GM18870 (cell line): Measurements from ENCODE around the gene ELFN2.

Source experiments
- ATAC-seq: cut with Tn5 transposase; IDR thresholded peaks from one replicate; pipeline ENCODE4 v1.9.1; 2021; ENCODE audit warnings: moderate library complexity; ENCODE audit not compliant: unreplicated experiment

Gene ELFN2

DNA sequence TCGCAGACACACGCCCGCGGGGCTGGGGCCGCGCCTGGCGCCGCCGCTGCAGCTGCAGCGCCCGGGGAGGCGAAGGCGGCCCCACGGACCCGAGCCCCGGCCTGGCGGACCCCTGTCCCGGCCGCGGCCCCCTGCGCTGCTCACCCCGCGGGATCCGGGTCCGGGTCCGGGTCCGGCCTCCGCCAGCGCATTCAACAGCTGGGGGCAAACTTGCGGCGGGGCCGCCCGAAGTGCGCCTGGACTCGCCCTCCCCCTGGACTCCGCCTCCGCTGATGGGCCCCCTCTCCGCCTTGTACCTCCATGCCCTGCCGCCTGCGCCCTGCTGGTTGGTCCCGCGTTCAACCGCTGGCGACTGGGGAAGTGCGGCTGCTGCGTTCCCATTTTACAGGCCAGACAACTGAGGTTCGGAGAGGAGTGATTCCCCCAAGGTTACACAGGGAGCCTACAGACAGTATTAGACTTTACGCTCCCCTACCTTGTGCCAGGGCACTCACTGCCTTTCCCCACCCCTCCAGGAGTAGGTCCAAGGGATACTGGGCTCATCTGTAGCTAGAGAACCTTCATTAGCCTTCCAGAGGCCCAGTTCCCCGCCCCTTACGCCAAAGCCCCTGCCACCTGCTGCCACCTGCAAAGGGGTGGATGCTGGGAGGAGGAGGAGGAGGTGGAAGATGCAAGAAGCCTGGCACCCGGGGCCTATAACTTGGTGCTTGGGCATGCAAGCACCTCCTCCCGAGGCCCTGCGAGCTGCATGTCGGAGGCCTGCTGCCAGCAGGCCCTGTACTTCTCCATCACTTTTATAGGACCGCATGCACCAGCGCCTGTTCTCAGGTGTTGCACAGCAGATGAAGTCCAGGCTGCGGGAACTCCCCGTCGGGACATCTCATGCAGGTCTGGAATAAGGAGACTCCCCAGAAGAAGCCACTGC lies 694 bp upstream of the ELFN2 start:
- ATAC-seq = no peak

DNA sequence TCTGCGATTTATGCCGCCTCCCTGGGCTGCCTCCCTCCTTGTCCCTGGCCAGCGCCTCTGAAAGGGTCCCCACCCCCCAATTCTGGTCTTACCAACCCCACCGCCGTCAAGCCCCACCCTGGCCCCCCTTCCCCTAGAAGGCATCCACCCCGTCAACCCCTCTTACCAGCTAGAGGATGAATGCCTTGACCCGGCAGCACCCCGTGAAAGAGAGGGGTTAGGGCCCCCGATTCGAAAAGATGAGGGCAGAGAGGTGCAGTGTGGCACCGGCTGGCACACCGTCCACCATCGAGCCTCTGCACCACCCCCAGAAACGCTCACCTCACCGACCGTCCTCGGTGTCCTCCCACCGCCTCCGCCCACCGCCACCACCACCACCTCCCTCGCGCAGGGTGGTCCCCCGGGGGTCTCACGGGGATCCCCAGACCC lies 559 bp downstream of the ELFN2 start:
- no peak for ATAC-seq

DNA sequence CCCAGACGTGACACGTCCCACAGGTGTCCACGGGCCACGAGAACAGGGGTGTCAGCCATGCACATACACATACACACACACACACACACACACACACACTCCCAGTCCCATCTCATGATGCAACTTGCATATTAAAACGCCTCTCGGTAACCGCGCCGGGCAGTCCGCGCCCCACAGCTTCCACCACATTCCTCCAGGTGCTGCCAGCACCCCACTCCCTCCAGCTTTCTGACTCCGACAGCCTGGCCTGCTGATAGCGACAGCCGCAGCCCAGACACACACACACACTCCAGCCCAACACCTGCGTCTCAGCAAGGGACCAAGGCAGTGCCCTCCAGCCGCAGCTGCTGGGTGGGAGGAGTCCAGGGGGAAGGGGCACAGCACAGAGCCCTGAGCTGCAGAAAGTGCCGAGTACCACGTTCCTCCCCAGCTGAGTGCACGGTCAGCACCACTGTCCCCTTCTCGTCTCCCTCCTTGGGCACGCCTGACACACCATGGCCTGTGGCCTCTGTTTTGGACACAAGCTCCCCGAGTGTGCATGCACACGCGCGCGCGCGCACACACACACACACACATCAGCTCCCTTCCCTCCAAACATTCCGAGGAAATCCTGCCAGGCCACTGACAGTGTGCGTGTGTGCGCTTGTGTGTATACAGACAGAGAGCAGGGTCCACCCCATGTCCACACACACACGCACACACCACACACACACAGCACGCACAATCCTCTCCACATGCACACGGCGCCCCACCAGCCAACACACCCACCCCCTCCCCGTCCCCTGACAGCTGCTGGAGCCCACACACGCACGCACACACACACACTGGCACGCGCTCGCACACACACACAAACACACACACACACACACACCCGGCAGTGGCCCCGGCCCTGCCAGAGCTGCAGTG lies 1.2 kb downstream of the ELFN2 start:
- no peak for ATAC-seq

DNA sequence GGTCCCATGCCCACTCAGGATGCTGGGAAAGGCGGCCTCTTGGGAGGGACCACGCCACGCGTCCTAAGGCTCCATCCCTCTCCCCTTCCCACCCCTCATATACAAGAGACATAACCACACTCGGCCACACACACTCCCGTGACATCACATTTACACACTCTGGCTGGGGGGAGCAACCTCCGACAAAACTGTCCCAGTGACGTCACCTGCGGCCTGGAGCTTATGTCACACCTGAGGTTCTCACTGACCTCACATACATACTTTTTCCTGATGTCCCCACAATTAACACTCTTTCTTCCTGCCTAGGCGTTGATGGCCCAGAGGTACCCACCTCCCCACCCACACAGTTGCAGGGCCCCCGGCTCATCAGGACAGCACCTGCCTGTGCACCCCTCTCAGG lies 1.9 kb downstream of the ELFN2 start:
- ATAC-seq = no peak

DNA sequence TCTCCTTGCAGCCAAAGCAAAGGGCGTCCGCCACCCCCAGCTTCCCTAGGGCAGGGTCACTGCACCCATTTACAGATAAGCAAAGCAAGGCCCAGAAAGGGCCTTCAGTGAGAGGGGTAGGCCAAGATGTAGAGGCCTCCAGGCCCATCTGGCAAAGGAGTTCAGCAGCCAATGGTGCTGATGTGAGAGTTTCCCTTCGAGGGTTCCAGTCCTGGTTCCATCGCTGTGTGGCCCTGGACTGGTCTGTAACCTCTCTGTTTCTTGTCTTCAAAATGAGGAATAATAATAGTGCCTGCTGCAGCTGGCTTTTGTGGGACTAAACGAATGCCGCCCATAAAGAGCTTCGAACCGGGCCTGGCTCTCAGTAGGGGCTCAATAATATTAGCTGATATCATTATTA lies 4.0 kb downstream of the ELFN2 start:
- no peak for ATAC-seq

DNA sequence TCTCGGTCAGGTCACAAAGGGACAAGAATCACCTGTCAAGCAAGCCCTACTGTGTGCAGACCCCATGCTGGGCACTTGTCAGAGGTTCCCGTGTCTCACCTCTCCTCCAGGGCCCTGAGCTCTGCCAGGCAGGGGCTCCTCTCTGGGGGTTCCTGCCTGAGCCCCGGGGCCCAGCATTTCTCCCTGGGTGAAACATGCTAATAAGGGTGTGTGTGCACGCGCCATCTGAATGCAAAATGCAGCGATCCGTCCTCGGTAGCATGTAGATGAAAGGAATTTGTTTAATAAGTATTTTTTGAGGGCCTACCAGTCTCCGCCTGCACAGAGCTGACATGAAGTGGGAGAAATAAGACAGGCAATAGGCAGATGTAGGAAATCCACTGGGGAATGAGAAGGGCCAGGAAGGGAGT lies 5.8 kb downstream of the ELFN2 start:
- no peak for ATAC-seq

DNA sequence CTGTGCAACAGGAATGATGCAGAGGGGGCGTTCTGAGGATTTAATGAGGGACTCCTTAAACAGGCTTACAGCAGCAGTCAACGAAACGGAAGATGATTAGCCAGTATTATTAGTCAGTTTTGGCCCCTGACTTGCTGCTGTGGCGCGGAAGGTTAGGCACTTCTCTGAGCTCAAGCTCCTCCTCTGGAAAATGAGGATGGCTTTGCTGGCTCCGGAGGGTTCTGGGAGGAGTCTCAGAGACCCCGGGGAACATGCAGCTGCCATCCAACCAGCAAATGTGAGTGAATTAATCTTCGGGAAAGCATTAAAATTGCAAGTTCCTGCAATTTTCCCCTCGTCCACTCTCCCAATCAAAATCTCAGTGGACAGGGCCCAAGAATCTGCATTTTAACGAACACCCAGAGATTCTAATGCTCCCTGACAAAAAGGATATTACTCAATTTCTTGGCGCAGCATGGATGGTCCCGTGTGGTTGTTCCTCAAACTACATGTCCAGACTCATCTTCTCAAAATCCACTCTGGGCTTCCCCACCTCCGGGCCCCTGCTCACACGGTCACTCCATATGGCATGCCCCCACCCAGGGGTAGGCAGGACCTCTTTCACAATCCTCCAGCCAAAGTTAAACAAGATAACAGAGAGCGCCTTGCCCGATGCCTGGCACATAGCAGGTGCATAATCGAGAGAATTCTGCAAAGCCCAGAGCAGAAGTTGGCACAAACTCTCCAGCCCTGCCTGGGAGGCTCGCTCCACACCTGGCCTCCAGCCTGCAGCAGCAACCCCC lies 6.4 kb downstream of the ELFN2 start:
- no peak for ATAC-seq

DNA sequence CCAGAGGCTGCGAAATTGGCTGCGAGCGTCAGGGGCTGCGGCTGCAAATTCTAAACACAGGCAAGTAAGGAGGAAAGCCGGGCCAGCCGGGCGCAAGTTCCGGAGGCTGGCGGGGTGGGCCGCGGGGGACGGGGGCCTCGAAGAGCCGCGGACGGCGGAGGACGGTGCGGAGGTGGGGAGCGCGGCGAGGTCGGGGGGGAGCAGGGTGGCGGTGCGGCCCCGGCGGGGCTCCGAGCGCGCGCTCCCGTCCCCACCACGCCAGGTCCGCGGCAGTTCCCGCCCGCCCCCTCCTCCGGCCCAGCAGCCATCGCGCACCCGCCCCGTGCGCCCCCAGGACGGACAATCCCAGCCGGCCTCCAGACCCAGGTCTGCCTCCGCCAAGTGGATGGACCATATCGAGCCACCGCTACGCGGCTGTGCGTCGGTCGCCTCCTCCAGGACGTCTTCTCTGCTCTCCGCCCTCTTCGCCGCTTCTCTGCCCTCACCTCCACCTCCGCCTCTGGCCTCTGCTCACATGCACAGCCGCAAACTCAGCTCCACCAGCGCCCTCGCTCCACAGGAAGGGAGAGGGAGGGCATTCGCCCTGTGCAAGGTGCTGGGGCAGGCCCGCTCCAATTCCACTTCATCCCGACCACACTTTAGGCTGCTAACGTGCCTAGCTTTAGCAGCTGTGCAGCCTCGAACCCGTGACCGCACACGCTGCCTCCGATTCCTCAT lies 7.2 kb downstream of the ELFN2 start:
- no peak for ATAC-seq

DNA sequence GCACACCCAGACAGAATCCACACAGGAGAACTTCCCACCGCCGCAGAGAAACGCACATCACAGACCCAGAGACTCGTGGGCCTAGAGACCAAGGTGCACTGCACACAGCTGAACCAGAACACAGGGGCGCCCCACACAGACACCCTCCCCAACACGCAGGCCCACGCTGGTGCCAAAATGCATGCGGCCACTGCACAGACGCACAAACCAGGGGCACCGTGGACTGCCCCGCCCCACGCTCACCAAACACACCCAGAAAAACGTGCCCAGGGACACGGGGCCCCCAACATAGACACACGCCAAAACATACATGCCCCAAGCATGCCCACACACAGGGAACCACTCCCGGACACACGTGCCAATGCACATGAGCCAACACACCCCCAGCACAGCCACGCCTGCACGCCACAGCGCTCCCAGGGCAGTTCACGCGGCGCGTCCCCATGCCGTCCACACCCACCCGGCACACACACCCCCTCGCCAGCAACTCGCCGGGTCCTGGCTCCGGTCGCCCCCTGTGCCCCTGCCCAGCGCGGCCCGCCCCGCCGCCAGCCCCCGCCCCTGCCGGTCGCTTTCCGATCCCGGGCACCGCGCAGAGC lies 7.8 kb downstream of the ELFN2 start:
- no peak for ATAC-seq

DNA sequence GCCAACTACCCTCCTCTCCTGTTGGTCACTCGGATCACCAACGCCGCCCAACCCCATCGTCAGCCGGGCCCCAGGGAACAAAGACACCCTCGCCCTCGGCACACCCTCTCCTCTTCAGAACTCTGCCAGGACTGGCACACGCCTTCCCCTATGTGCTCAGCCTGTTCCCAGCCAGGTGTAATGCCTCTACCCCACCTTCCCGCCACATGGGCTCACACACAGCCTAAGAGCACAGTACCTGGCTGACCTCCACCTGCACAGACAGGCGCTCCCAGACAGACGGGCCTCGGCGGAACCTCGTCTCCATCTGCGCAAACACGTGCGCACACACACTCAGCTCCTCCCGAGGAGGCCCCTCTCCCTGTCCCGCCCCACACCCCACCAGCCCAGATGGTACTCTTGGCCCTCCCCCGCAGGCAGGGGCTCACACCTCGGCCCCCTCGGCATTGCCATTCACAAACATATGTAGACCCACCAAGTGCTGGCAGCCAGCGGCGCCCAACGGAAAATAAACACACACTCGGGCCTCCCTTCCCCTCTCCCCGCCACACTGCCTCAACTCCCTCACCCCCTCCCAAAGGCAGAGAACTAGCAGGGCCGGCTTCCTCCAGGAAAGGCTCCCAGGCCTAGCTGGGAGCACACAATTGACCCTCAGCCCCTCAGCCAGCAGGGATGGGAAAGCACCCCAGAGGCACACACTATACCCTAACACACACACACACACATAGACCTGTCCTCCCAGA lies 8.5 kb downstream of the ELFN2 start:
- ATAC-seq = no peak

DNA sequence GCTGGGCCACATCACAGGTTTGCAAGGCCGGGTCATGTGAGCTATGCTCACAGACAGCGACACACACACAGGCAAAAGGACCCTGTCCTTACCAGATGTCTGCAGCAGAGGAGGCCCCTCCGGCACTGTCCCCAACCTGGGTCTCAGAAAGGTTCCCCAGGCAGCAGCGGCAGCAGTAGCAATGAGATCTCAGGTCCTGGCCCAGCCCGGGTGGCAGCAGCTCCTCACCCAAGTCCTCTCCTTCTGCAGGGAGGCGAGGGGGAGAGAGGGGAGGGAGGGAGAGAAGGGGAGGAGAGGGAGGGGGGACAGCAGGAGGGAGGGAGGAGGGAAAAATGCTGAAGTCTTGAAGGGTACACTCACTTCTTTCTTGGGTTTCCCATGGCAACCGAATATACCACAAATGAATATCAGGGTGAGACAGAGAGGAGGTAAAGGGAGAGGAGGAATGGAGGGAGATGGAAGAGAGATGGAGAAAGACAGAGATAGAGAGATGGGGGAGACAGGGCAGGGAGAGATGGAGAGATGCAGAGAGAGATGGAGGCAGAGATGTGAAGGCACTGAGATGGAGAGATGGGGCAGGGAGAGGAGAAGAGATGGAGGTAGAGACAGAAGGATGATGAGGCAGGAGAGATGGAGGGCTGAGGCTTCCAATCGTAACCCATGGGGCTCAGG lies 9.5 kb downstream of the ELFN2 start:
- ATAC-seq = no peak

DNA sequence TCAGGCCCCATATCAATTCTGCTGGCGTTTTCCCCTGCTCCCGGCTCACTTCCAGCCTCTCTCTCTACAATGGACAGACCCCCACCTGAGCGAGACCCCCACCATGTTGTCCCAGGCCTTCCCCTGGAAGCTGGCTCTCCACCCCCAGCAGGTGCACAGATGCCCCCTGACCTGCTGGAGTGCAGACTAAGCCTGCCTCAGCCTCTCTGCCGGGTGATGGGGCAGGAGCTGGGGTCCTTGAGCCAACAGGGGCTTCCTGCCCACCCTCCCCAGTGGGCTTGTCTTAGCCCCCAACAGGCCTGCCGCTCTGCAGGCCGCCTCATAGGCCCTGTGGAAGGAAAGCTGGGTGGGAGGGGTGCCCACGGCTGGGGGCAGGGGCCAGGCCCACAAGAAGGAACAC lies 10.0 kb downstream of the ELFN2 start:
- no peak for ATAC-seq

DNA sequence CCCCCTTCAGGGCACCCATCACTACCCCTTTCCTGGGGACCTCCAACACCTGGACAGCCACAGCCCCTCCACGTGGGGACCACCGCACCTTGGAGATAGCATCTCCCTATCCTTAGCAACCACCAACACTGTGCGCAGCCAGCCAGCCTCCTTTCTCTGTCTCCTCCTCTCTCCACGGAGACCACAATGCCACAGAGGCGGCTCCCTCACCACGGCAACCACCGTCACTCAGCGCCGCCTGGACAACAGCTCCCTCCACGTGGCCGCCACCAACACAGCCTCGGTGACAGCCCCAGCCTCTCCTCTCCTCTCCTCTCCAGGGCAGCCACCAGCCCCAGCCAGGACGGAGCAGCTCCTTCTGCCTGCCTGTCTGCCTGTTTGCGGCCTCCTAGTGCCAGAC lies 10.5 kb downstream of the ELFN2 start:
- ATAC-seq = no peak

DNA sequence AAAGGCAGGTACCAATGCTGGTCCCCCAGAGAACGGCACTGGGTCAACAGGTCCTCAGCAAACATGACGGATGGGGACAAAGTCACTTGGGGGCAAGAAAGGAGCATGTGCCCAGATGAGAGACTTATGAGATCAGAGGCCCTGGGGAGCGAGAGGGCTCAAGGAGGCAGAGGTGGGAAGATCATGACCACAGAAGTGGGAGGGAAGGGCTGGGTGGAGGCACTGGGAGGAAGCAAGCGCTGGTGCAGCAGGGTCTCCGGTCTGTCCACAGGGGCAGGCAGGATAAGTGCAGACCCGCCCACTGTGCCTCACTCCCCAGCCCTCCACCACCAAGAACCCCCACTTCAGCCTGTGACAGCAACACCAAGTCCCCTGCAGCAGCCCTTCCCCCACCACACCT lies 10.9 kb downstream of the ELFN2 start:
- no peak for ATAC-seq

DNA sequence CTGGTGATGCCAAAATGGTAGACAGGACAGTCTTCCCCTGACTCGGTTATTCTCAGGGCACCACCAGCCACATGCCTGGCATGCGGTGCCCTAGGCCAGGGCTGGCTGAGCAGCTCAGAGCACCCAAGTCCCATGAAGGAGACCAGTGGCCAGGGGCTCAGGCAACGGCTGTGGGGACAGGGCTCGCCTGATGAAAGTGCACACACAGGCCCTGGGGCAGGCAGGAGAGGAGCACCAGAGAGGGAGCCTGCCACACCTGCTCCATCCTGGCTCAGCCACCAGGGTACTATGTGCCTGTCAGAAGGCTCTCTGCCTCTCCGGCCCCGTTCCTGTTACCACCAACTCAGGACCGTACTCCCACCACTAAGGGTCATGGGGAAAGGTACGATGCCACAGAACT lies 12.1 kb downstream of the ELFN2 start:
- no peak for ATAC-seq

DNA sequence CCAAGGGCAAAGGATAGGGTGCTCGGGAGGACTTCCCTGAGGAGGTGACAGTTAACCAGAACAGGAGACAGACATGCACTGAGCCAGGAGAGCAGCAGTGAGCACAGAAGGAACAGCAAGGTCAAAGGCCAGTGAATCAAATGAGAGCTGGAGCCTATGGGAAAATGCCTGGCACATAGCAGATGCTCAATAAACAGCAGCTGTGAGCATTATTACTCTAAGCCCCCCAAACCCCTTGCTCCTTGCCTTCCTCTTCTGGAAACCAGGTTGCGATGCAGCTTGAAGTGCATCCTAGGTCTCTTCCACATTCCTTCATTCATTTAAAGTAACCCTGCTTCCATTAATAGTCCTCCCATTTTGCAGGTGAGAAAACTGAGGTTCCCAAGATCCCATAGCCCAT lies 13.0 kb downstream of the ELFN2 start:
- no peak for ATAC-seq

DNA sequence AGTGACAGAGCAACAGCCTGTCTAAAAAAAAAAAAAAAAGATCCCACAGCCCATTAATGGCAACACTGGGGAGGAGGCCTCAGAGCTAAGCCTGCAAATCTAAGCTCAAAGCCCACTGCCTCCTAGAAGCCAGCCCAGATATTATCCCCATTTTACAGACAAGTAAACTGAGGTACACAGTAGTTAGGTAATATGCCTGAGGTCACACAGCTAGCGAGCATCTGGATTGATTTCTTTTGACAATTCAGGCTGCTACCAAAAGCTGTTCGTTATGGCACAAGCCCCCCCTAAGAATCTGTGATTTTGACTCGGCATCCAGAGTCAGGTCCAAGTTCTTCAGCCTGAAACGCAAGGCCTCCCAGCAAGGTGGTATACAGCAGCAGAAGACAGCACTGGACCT lies 13.7 kb downstream of the ELFN2 start:
- no peak for ATAC-seq

DNA sequence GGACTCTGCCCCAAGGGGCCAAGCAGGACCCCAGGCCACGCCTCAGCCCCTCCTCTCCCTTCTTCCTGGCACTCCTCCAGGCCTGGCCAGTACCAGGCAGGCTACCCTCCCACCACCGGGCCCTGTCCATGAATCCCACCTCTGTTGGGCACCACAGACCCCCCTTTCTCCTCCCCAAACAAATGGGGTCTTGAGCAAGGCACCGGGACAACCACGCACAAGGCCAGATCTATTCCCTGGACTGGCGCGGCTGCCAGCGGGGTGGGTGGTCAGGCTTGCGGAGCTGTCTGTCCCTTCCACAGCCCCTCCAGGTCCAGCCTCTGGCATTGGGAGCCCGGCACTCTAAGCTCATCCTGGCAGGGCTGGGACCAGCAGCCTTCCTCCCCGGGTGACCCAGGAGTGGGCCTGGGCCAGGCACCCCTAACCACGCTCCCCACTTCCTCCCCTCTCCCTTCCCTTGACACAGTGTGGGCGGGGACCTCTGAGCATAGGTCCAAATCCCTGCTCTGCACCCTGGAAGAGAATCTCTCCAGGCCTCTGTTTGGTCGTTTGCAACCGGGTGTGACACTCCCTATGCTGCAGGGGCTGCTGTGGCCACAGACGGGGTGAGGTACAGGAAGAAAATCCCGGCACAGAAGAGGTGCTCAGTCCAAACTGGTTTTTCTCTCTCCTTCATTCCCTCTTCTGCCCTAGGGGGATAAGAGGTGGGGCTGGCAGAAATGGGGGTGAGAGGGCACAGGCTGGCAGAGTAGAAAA lies 14.6 kb downstream of the ELFN2 start:
- no peak for ATAC-seq
